HG02884 (cell line): ENCODE results near the gene TRIM49D1.
"Not testable (repeated sequence)": the region's sequence is repeated elsewhere in the genome, so short reads cannot be mapped to it uniquely, and the experiment has no call there.

Experiments used
- ATAC-seq: cut with Tn5 transposase; IDR thresholded peaks from one replicate; pipeline ENCODE4 v1.9.1; 2021; ENCODE audit warnings: mild to moderate bottlenecking, moderate library complexity; ENCODE audit not compliant: unreplicated experiment

TRIM49D1 gene

GRCh38 chr11:89922195-89922660 is at the start of gene TRIM49D1:
TSS of gene TRIM49D1 (minus strand) at chr11:89922245. CDS start at chr11:89917710, 4,535 bp downstream.
- ATAC-seq: no peak

- not testable (repeated sequence) for ATAC-seq
These were observed 43.7 kb upstream of the TRIM49D1 start, which contains the start of gene TRIM64 for GRCh38 chr11:89965737-89966136. TSS of gene TRIM64 (plus strand) at chr11:89966037. CDS start at chr11:89968504, 2,467 bp downstream.

GRCh38 chr11:89960833-89961232 is 38.8 kb upstream of the TRIM49D1 start:
- not testable (repeated sequence) for ATAC-seq

GRCh38 chr11:89923764-89924163 is 1.7 kb upstream of the TRIM49D1 start, which contains the start of gene TRIM49D2:
TSS of gene TRIM49D2 (plus strand) at chr11:89924064. CDS start at chr11:89926762, 2,698 bp downstream.
- ATAC-seq: not testable (repeated sequence)

- not testable (repeated sequence) for ATAC-seq
These were observed 21.2 kb downstream of the TRIM49D1 start for GRCh38 chr11:89900809-89901208.

- ATAC-seq: not testable (repeated sequence)
These were observed 28.8 kb downstream of the TRIM49D1 start for GRCh38 chr11:89893245-89893644.

- not testable (repeated sequence) for ATAC-seq
These were observed 44.5 kb downstream of the TRIM49D1 start for GRCh38 chr11:89877511-89877910.

- not testable (repeated sequence) for ATAC-seq
These were observed 49.5 kb downstream of the TRIM49D1 start for GRCh38 chr11:89872588-89872987.

GRCh38 chr11:89865223-89865622 is 56.8 kb downstream of the TRIM49D1 start:
- ATAC-seq: not testable (repeated sequence)

- ATAC-seq: not testable (repeated sequence)
These were observed 57.9 kb downstream of the TRIM49D1 start for GRCh38 chr11:89863906-89864704.
